ENCODE measurements around the gene TAS2R42. TPM values are rescaled to one million over a fixed set of nuclear protein-coding genes. Genes with fewer than 3 reads are reported as not detected.

Gene TAS2R42
- total and polyA plus RNA-seq, 2 of the 13 experiments (the other 11 are each of a cell fraction or from before 2014, with no cell fraction given): not detected

- peak; percentile 97 for ATAC-seq
- CTCF ChIA-PET (ENCODE audit: low intra/inter-chr PET ratio, low total read pairs): interaction anchor here (5.4 kb wide), 1 partner anchor 258 kb away, joined by 100 read pairs; no protein-coding TSS in a partner anchor
- WGBS (ENCODE audit: low lambda C conversion rate): 18% methylated on average over 5 of the region's 5 CpGs
- Histone ChIP-seq H3K79me2 (ENCODE audit: insufficient read depth, low read length) (no peaks in the 10 kb centered on the region), H3K27me3 (ENCODE audit: control insufficient read depth in 1 of 2, insufficient read depth in 2 of 2, low read length in 2 of 2) (no peaks in the 10 kb centered on the region), H3K4me3 (replicated peaks in 1 of 3; ENCODE audit: insufficient read depth in 1 of 3, low read depth in 2 of 3, low read length in 3 of 3) (no peak overlapping the region), H3K9me3 (ENCODE audit: low read length) (no peaks in the 10 kb centered on the region), H3K4me2 (ENCODE audit: low read depth, low read length) (no peak overlapping the region), H3K9ac (ENCODE audit: insufficient read depth, low read depth, low read length) (no peak overlapping the region), H3K4me1 (ENCODE audit: insufficient read depth, low read length) (no peaks in the 10 kb centered on the region), H4K20me1 (ENCODE audit: insufficient read depth, low read length) (no peaks in the 10 kb centered on the region), H2AFZ (ENCODE audit: low read length) (no peak overlapping the region), H3K27ac (ENCODE audit: extremely low read length, insufficient read depth, low read length) (no peak overlapping the region), H3K36me3 (replicated peaks in 1 of 2; ENCODE audit: control insufficient read depth in 1 of 2, insufficient read depth in 2 of 2, low read length in 2 of 2) (no peaks in the 10 kb centered on the region)
- peak; percentile 89 for FAIRE-seq
- TF ChIP-seq SMC3 (IDR thresholded peaks at IDR 0.05; ENCODE audit: low read length) (peak; percentile 90), CTCF (CRISPR knock-in tag; IDR thresholded peaks at IDR 0.05) (peak; percentile 89), GABPA (IDR thresholded peaks at IDR 0.05; ENCODE audit: low read depth, low read length) (no peak), GABPA (CRISPR knock-in tag; IDR thresholded peaks at IDR 0.05; ENCODE audit: low read depth) (no peak), STAG1 (CRISPR knock-in tag; IDR thresholded peaks at IDR 0.05) (peak; percentile 85), RAD21 (CRISPR knock-in tag; IDR thresholded peaks at IDR 0.05) (peak; percentile 67)
- in situ Hi-C loops (cut with HindIII; ENCODE audit: extremely low pct_ligation_motif_present, low pct_unique_long_range_greater_than_20kb) (loop anchor here (5.0 kb wide), 1 partner anchor 259 kb away; no protein-coding TSS in a partner anchor), intact Hi-C loops (cut with micrococcal nuclease; ENCODE audit: unreplicated experiment) (loop anchor here (1.0 kb wide), 1 partner anchor 258 kb away; no protein-coding TSS in a partner anchor)
- DNase-seq (ENCODE audit: low spot score): peak; percentile 56
- BruUV-seq (replicated peaks): no TSS peak
- POLR2A ChIA-PET: no interaction called here
Observed at GRCh38 chr12:11228296-11228879, 41.7 kb upstream of the TAS2R42 start.

GRCh38 chr12:11227373-11227772, 40.6 kb upstream of the TAS2R42 start:
- H2AFZ ChIP-seq (ENCODE audit: low read length): no peak overlapping the region
- FAIRE-seq (no peak), DNase-seq (ENCODE audit: low spot score) (no peak), ATAC-seq (no peak)
- no peaks in the 10 kb centered on the region for H3K4me1 ChIP-seq (ENCODE audit: insufficient read depth, low read length)
- H3K9me3 ChIP-seq (ENCODE audit: low read length): no peaks in the 10 kb centered on the region
- 3% methylated on average over 4 of the region's 4 CpGs for WGBS (ENCODE audit: low lambda C conversion rate)
- ChIA-PET POLR2A (no interaction called here), CTCF (ENCODE audit: low intra/inter-chr PET ratio, low total read pairs) (interaction anchor here (5.4 kb wide), 1 partner anchor 259 kb away, joined by 100 read pairs; no protein-coding TSS in a partner anchor)
- H3K27ac ChIP-seq (ENCODE audit: extremely low read length, insufficient read depth, low read length): no peak overlapping the region
- no peaks in the 10 kb centered on the region for H3K79me2 ChIP-seq (ENCODE audit: insufficient read depth, low read length)
- no peaks in the 10 kb centered on the region for H3K27me3 ChIP-seq (ENCODE audit: control insufficient read depth in 1 of 2, insufficient read depth in 2 of 2, low read length in 2 of 2)
- BruUV-seq (replicated peaks): no TSS peak
- no peaks in the 10 kb centered on the region for H4K20me1 ChIP-seq (ENCODE audit: insufficient read depth, low read length)
- no peak overlapping the region for H3K9ac ChIP-seq (ENCODE audit: insufficient read depth, low read depth, low read length)
- no peak overlapping the region for H3K4me3 ChIP-seq (replicated peaks in 1 of 3; ENCODE audit: insufficient read depth in 1 of 3, low read depth in 2 of 3, low read length in 3 of 3)
- no peak overlapping the region for H3K4me2 ChIP-seq (ENCODE audit: low read depth, low read length)
- in situ Hi-C loops (cut with HindIII; ENCODE audit: extremely low pct_ligation_motif_present, low pct_unique_long_range_greater_than_20kb): loop anchor here (5.0 kb wide), 1 partner anchor 260 kb away; no protein-coding TSS in a partner anchor
- H3K36me3 ChIP-seq (replicated peaks in 1 of 2; ENCODE audit: control insufficient read depth in 1 of 2, insufficient read depth in 2 of 2, low read length in 2 of 2): no peaks in the 10 kb centered on the region
- intact Hi-C loops (cut with micrococcal nuclease; ENCODE audit: unreplicated experiment): no loop called here
- TF ChIP-seq CSRNP2 (CRISPR knock-in tag; conservative IDR thresholded peaks at IDR 0.05; ENCODE audit: low read depth) (no peak), HOXA7 (CRISPR knock-in tag; IDR thresholded peaks at IDR 0.05) (no peak), HNRNPL (IDR thresholded peaks at IDR 0.05; ENCODE audit: low read depth, low read length) (no peak)

Data from HepG2 (cell line).